IMR-90 (cell line): ENCODE data around the gene USP54. TPM values are rescaled to one million over a fixed set of nuclear protein-coding genes. Genes with fewer than 3 reads are reported as not detected.

ENCODE experiments used
- ATAC-seq: fragments of 200-7000 bp; cut with Tn5 transposase; 2 replicates; pipeline ENCODE4 v1.9.1; 2020; ENCODE audit warnings: low read depth, mild to moderate bottlenecking, moderate library complexity
- BruUV-seq: library from RNA; stranded (reverse); fragments of 400-500 nt; replicated peaks from 2 replicates; lab custom pipeline; 2021; lab: Mats Ljungman, UMichigan
- CTCF ChIA-PET: fragments of 300-600 bp; formaldehyde crosslinking; extraction: SDS; loops from one replicate; lab custom pipeline; 2021; ENCODE audit warnings: antibody characterized with exemption; lab: Yijun Ruan, JAX
- POLR2A ChIA-PET: fragments of 300-600 bp; sonication (Branson Sonifier 250); formaldehyde crosslinking; loops from one replicate; lab custom pipeline; 2022; ENCODE audit warnings: antibody characterized with exemption; ENCODE audit not compliant: unreplicated experiment; lab: Charles Lee
- DNase-seq: peaks from one replicate; pipeline ENCODE4 v3.0.0; 2013
- H2AFZ ChIP-seq: replicated peaks from 2 replicates; pipeline ENCODE3; 2013; ENCODE audit warnings: low read length, mild to moderate bottlenecking; ENCODE audit not compliant: poor library complexity
- H2AK5ac ChIP-seq: 2 replicates; pipeline ENCODE4 v1.6.1; 2013; ENCODE audit warnings: low read depth, low read length, inconsistent platforms
- H2AK9ac ChIP-seq: replicated peaks from 2 replicates; pipeline ENCODE3; 2013; ENCODE audit warnings: mild to moderate bottlenecking, low read depth, low read length, moderate library complexity; ENCODE audit not compliant: poor library complexity
- H2BK120ac ChIP-seq: 2 replicates; pipeline ENCODE4 v1.6.1; 2013; ENCODE audit warnings: low read depth, low read length, inconsistent platforms
- H2BK15ac ChIP-seq: 3 replicates; pipeline ENCODE4 v1.6.1; 2013; ENCODE audit warnings: low read depth, low read length, inconsistent platforms
- H2BK20ac ChIP-seq: 2 replicates; pipeline ENCODE4 v1.6.1; 2013; ENCODE audit warnings: low read depth, mild to moderate bottlenecking, inconsistent platforms, low read length, moderate library complexity
- H2BK5ac ChIP-seq: 2 replicates; pipeline ENCODE4 v1.6.1; 2013; ENCODE audit warnings: mild to moderate bottlenecking, low read depth, low read length, inconsistent platforms; ENCODE audit not compliant: poor library complexity, severe bottlenecking
- H3K14ac ChIP-seq: replicated peaks from 2 replicates; pipeline ENCODE4 v1.6.1; 2013; ENCODE audit warnings: low read depth, low read length, inconsistent platforms
- H3K18ac ChIP-seq: 2 replicates; pipeline ENCODE4 v1.6.1; 2013; ENCODE audit warnings: low read depth, low read length, control low read depth
- H3K23ac ChIP-seq: 2 replicates; pipeline ENCODE4 v1.6.1; 2013; ENCODE audit warnings: low read depth, low read length, inconsistent platforms
- H3K27ac ChIP-seq: 2 replicates; pipeline ENCODE4 v1.5.1; 2013; ENCODE audit warnings: mild to moderate bottlenecking, control low read depth, low read length; ENCODE audit not compliant: insufficient read depth
- H3K27me3 ChIP-seq: 2 replicates; pipeline ENCODE4 v1.6.1; 2013; ENCODE audit warnings: low read length; ENCODE audit not compliant: control insufficient read depth, insufficient read depth
- H3K36me3 ChIP-seq: 2 replicates; pipeline ENCODE4 v1.6.1; 2013; ENCODE audit warnings: low read length, mixed read lengths; ENCODE audit not compliant: control insufficient read depth, insufficient read depth
- H3K4ac ChIP-seq: 2 replicates; pipeline ENCODE4 v1.6.1; 2013; ENCODE audit warnings: low read depth, low read length, inconsistent platforms
- H3K4me1 ChIP-seq: 2 replicates; pipeline ENCODE4 v1.6.1; 2013; ENCODE audit warnings: low read length, mixed read lengths; ENCODE audit not compliant: control insufficient read depth, insufficient read depth
- H3K4me2 ChIP-seq: 2 replicates; pipeline ENCODE4 v1.6.1; 2013; ENCODE audit warnings: low read depth, mild to moderate bottlenecking, control low read depth, low read length, moderate library complexity
- H3K4me3 ChIP-seq: 2 replicates; pipeline ENCODE4 v1.5.1; 2013; ENCODE audit warnings: low read depth, mild to moderate bottlenecking, control low read depth, low read length, moderate library complexity; ENCODE audit not compliant: insufficient read depth
- H3K56ac ChIP-seq: 2 replicates; pipeline ENCODE4 v1.6.1; 2013; ENCODE audit warnings: low read length, inconsistent platforms; ENCODE audit not compliant: insufficient read depth; ENCODE audit errors: extremely low read depth
- H3K79me1 ChIP-seq, 2 experiments: 2 replicates each; pipeline ENCODE4 v1.6.1; 2013; ENCODE audit warnings: low read length in 2 of 2, inconsistent platforms in 1 of 2, low read depth in 1 of 2
- H3K9ac ChIP-seq: 2 replicates; pipeline ENCODE4 v1.6.1; 2013; ENCODE audit warnings: low read depth, low read length, control low read depth
- H3K9me1 ChIP-seq: 2 replicates; pipeline ENCODE4 v1.6.1; 2013; ENCODE audit warnings: low read length, inconsistent platforms; ENCODE audit not compliant: insufficient read depth
- H3K9me3 ChIP-seq: 2 replicates; pipeline ENCODE4 v1.6.1; 2013; ENCODE audit warnings: low read length; ENCODE audit not compliant: control insufficient read depth, insufficient read depth
- H4K20me1 ChIP-seq: 2 replicates; pipeline ENCODE4 v1.6.1; 2013; ENCODE audit warnings: low read length, inconsistent platforms; ENCODE audit not compliant: insufficient read depth
- H4K5ac ChIP-seq: 2 replicates; pipeline ENCODE4 v1.6.1; 2013; ENCODE audit warnings: mild to moderate bottlenecking, low read depth, low read length, control low read depth
- H4K8ac ChIP-seq, 2 experiments: 2 replicates each; pipeline ENCODE4 v1.6.1; 2013; ENCODE audit warnings: low read depth in 2 of 2, low read length in 2 of 2, control low read depth in 1 of 2, inconsistent platforms in 1 of 2
- H4K91ac ChIP-seq: 2 replicates; pipeline ENCODE4 v1.6.1; 2013; ENCODE audit warnings: low read depth, low read length, inconsistent platforms; ENCODE audit not compliant: insufficient read depth
- BHLHE40 ChIP-seq: fragments of 150-350 bp; IDR thresholded peaks from 2 replicates; pipeline ENCODE4 v1.6.1; 2016; ENCODE audit warnings: mild to moderate bottlenecking, low read depth, low read length
- MAFK ChIP-seq: IDR thresholded peaks from 2 replicates; pipeline ENCODE4 v1.6.1; 2012; ENCODE audit warnings: low read depth, low read length, improper control_type of control experiment
- NFE2L2 ChIP-seq: fragments of 150-350 bp; IDR thresholded peaks from 2 replicates; pipeline ENCODE4 v1.6.1; 2016; ENCODE audit warnings: low read depth, mild to moderate bottlenecking, low read length
- RCOR1 ChIP-seq: IDR thresholded peaks from 2 replicates; pipeline ENCODE4 v1.6.1; 2012; ENCODE audit warnings: mild to moderate bottlenecking, low read length, improper control_type of control experiment; ENCODE audit not compliant: insufficient replicate concordance
- SMC3 ChIP-seq: fragments of 150-350 bp; IDR thresholded peaks from 2 replicates; pipeline ENCODE4 v1.6.1; 2016; ENCODE audit warnings: low read depth, mild to moderate bottlenecking, antibody characterized with exemption, low read length, moderate library complexity
- WGBS, 2 experiments: methylation state at CpG; one replicate each; pipeline versions ENCODE4 v1.1.5 to v1.1.7; 2013; ENCODE audit warnings: missing lambda C conversion rate in 2 of 2; ENCODE audit not compliant: insufficient read length in 1 of 2; ENCODE audit errors: extremely low coverage in 2 of 2; 5-methylcytosine and 5-hydroxymethylcytosine counted together
- dilution Hi-C: fragments of 300-500 bp; cut with HindIII; formaldehyde crosslinking; loops from one replicate; pipeline ENCODE4 v1.14.3; 2018; ENCODE audit warnings: low sequenced_read_pairs; ENCODE audit not compliant: unreplicated experiment
- in situ Hi-C: fragments of 300-500 bp; cut with MboI; formaldehyde crosslinking; loops from 3 replicates; pipeline ENCODE4 v1.14.3; 2019; ENCODE audit warnings: low sequenced_read_pairs, inconsistent platforms, mixed read lengths
- intact Hi-C: fragments of 100-400 bp; cut with micrococcal nuclease; formaldehyde crosslinking; loops from 2 replicates; pipeline ENCODE4 v1.10.0; 2022
- polyA plus RNA-seq, 3 experiments: library from polyadenylated mRNA; depleted of rRNA; stranded (reverse); fragments of >200 nt; gene quantifications; 2 replicates each; pipeline ENCODE4 v1.2.3, GENCODE V29; 2012; ENCODE audit warnings: low replicate concordance in 1 of 3
- total RNA-seq: library from RNA; depleted of rRNA; stranded (reverse); fragments of >200 nt; gene quantifications from 2 replicates; pipeline ENCODE4 v1.2.3, GENCODE V29; 2012
- TF ChIP-seq, protein P1 (sequence below): conservative IDR thresholded peaks from 2 replicates; pipeline ENCODE4 v1.5.1; 2012; ENCODE audit warnings: mild to moderate bottlenecking, low read depth, low read length, improper control_type of control experiment

Gene USP54
- total and polyA plus RNA-seq, 2 of the 4 experiments (the other 2 are of a cell fraction), result 4.0 to 7.9 TPM

DNA sequence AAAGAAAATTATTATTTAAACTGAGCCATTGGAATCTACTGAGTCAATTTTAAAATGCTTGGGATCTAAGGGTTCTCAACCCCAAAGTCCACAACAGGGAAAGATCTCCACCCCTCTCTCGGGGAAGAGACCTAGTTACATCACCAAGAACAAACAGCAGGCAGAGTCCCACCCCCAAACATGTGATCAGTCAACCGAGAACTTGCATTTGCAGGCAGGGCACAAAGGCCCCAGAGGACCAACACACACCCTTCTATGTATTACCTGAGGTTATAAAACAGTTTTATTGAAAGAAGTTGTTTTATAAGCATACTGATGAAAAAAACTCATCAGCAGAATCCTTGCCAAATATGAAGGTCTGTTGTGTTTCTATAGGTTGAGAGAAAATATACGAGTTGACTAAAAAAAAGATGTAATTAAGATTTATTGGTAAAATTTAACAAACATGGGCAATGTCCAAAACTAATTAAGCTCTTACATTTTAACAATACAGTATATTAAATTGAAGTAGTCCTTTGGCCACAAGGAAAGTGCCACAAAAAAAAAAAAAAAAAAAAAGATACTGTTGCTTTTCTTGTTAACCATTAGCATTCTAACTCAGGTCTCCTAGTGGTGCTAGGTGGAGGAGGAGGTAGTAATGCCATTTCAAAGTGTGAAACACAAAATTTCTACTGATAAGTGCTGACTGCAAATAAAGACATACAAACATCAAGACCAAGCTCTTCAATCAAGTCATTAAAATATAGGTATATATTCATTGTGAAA, 975 bp upstream of the USP54 start (continued):
- TF ChIP-seq SMC3, result no peak

DNA sequence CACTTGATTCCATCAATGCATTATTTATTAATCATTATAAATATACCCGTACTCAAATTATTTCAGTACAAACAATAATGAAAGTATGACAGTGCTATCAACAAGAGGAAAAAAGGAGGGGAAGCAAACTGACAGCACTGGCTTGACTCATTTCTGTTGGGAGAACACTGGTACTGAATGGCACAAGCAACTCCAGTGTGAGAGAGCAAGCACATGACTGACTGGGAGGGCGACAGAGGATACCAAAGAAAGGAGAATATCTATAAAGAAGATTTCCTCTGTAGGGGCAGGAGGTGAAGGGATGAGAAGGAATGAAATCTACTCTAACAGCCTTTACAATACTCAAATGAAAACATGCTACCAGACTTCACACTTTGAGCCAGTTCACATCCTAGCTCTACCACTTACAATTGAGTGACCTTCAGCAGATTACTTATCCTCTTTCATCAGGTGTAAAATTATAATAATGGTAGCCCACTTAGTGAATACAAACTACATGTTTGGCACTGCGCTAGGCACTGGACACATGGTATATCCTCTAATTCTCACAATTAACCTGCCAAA, 1.5 kb downstream of the USP54 start:
- DNase-seq (peak; percentile 32), ATAC-seq (no peak)
- ChIA-PET CTCF (no interaction called here), POLR2A (no interaction called here)
- no peak overlapping the region for H3K27ac ChIP-seq
- WGBS, 2 experiments, result no CpG with 5 or more reads among the region's 3 CpGs
- no peak overlapping the region for H4K5ac ChIP-seq
- no peaks in the 10 kb centered on the region for H3K27me3 ChIP-seq
- no peak overlapping the region for H3K23ac ChIP-seq
- BruUV-seq, result no TSS peak
- no peaks in the 10 kb centered on the region for H4K20me1 ChIP-seq
- H3K9me3 ChIP-seq, result peaks cover 3% of the 10 kb centered on the region
- peaks cover 9% of the 10 kb centered on the region for H3K4me1 ChIP-seq
- H2AFZ ChIP-seq, result no peak overlapping the region
- no peak overlapping the region for H3K56ac ChIP-seq
- no peak overlapping the region for H3K9ac ChIP-seq
- H2BK15ac ChIP-seq, result no peak overlapping the region
- H2BK5ac ChIP-seq, result no peak overlapping the region
- H2BK20ac ChIP-seq, result no peak overlapping the region
- no peak overlapping the region for H3K18ac ChIP-seq
- H4K91ac ChIP-seq, result no peak overlapping the region
- H3K14ac ChIP-seq, result no peak overlapping the region
- peaks cover 0 to 6% of the 10 kb centered on the region in 2 experiments; a peak in 1 of 4 replicates for H3K79me1 ChIP-seq
- dilution Hi-C loops (no loop called here), intact Hi-C loops (no loop called here), in situ Hi-C loops (no loop called here)
- no peak overlapping the region for H2AK9ac ChIP-seq
- H3K9me1 ChIP-seq, result peaks cover 2% of the 10 kb centered on the region
- no peak overlapping the region for H3K4me2 ChIP-seq
- H3K4ac ChIP-seq, result no peak overlapping the region
- H2BK120ac ChIP-seq, result no peak overlapping the region
- TF ChIP-seq NFE2L2 (no peak), SMC3 (no peak), BHLHE40 (no peak), MAFK (no peak), RCOR1 (no peak)
- TF ChIP-seq, protein P1, sequence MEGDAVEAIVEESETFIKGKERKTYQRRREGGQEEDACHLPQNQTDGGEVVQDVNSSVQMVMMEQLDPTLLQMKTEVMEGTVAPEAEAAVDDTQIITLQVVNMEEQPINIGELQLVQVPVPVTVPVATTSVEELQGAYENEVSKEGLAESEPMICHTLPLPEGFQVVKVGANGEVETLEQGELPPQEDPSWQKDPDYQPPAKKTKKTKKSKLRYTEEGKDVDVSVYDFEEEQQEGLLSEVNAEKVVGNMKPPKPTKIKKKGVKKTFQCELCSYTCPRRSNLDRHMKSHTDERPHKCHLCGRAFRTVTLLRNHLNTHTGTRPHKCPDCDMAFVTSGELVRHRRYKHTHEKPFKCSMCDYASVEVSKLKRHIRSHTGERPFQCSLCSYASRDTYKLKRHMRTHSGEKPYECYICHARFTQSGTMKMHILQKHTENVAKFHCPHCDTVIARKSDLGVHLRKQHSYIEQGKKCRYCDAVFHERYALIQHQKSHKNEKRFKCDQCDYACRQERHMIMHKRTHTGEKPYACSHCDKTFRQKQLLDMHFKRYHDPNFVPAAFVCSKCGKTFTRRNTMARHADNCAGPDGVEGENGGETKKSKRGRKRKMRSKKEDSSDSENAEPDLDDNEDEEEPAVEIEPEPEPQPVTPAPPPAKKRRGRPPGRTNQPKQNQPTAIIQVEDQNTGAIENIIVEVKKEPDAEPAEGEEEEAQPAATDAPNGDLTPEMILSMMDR, result no peak
- H3K4me3 ChIP-seq, result no peak overlapping the region
- H3K36me3 ChIP-seq, result no peaks in the 10 kb centered on the region
- H4K8ac ChIP-seq, result no peak overlapping the region
- no peak overlapping the region for H2AK5ac ChIP-seq
